H9 (cell line): ENCODE measurements around the gene FHIT. TPM values are rescaled to one million over a fixed set of nuclear protein-coding genes. Genes with fewer than 3 reads are reported as not detected.

ENCODE experiments used
- DNase-seq: peaks from one replicate; pipeline ENCODE4 v3.0.0-alpha.2; 2017
- H2AFZ ChIP-seq: one replicate; pipeline ENCODE4 v1.6.1; 2013; ENCODE audit warnings: mild to moderate bottlenecking, low read length, control low read depth, moderate library complexity
- H2AK5ac ChIP-seq: 2 replicates; pipeline ENCODE4 v1.6.1; 2013; ENCODE audit warnings: low read length, control low read depth, mixed read lengths; ENCODE audit not compliant: insufficient read length
- H2BK120ac ChIP-seq: one replicate; pipeline ENCODE4 v1.6.1; 2013; ENCODE audit warnings: low read depth, mild to moderate bottlenecking, low read length, control low read depth, inconsistent platforms; ENCODE audit not compliant: poor library complexity, severe bottlenecking
- H2BK12ac ChIP-seq: 2 replicates; pipeline ENCODE4 v1.6.1; 2013; ENCODE audit warnings: low read length, control low read depth, mixed read lengths, low read depth; ENCODE audit not compliant: insufficient read length
- H2BK15ac ChIP-seq: 2 replicates; pipeline ENCODE4 v1.6.1; 2013; ENCODE audit warnings: low read depth, low read length, control low read depth
- H2BK20ac ChIP-seq: one replicate; pipeline ENCODE4 v1.6.1; 2013; ENCODE audit warnings: low read depth, mild to moderate bottlenecking, low read length, control low read depth, inconsistent platforms; ENCODE audit not compliant: poor library complexity, severe bottlenecking
- H2BK5ac ChIP-seq: 2 replicates; pipeline ENCODE4 v1.6.1; 2013; ENCODE audit warnings: low read length, control low read depth, mixed read lengths; ENCODE audit not compliant: insufficient read length
- H3K14ac ChIP-seq: 2 replicates; pipeline ENCODE4 v1.6.1; 2013; ENCODE audit warnings: low read length, control low read depth; ENCODE audit not compliant: insufficient read depth
- H3K18ac ChIP-seq: 2 replicates; pipeline ENCODE4 v1.6.1; 2013; ENCODE audit warnings: low read depth, mild to moderate bottlenecking, mixed read lengths, low read length, control low read depth; ENCODE audit not compliant: insufficient read length
- H3K23ac ChIP-seq: 2 replicates; pipeline ENCODE4 v1.6.1; 2013; ENCODE audit warnings: low read length, control low read depth, mixed read lengths, low read depth; ENCODE audit not compliant: insufficient read length
- H3K23me2 ChIP-seq: 2 replicates; pipeline ENCODE4 v1.6.1; 2013; ENCODE audit warnings: low read depth, mild to moderate bottlenecking, mixed read lengths, low read length, control low read depth; ENCODE audit not compliant: insufficient read length, poor library complexity, severe bottlenecking
- H3K27ac ChIP-seq: 2 replicates; pipeline ENCODE4 v1.5.1; 2013; ENCODE audit warnings: low read length, control low read depth, mixed read lengths, low read depth; ENCODE audit not compliant: insufficient read length
- H3K27me3 ChIP-seq: 2 replicates; pipeline ENCODE4 v1.6.1; 2013; ENCODE audit warnings: low read length, control low read depth, inconsistent platforms; ENCODE audit not compliant: insufficient read depth
- H3K4ac ChIP-seq: 2 replicates; pipeline ENCODE4 v1.6.1; 2013; ENCODE audit warnings: low read depth, mild to moderate bottlenecking, control low read depth, inconsistent platforms, low read length, moderate library complexity
- H3K4me1 ChIP-seq: 2 replicates; pipeline ENCODE4 v1.6.1; 2013; ENCODE audit warnings: low read length, control low read depth, inconsistent platforms; ENCODE audit not compliant: insufficient read depth
- H3K4me2 ChIP-seq: 2 replicates; pipeline ENCODE4 v1.6.1; 2013; ENCODE audit warnings: low read length, control low read depth, mixed read lengths; ENCODE audit not compliant: insufficient read length, insufficient read depth
- H3K56ac ChIP-seq: 2 replicates; pipeline ENCODE4 v1.6.1; 2013; ENCODE audit warnings: low read depth, mild to moderate bottlenecking, mixed read lengths, low read length, control low read depth; ENCODE audit not compliant: insufficient read length
- H3K79me1 ChIP-seq: 2 replicates; pipeline ENCODE4 v1.6.1; 2013; ENCODE audit warnings: low read depth, mild to moderate bottlenecking, moderate library complexity, low read length, control low read depth, inconsistent platforms; ENCODE audit not compliant: insufficient read depth, poor library complexity, severe bottlenecking
- H3K79me2 ChIP-seq: 2 replicates; pipeline ENCODE4 v1.6.1; 2013; ENCODE audit warnings: low read length, control low read depth, inconsistent platforms; ENCODE audit not compliant: insufficient read depth
- H3K9ac ChIP-seq: 2 replicates; pipeline ENCODE4 v1.6.1; 2013; ENCODE audit warnings: low read length, control low read depth, mixed read lengths; ENCODE audit not compliant: insufficient read length; ENCODE audit errors: extremely low read depth
- H3K9me3 ChIP-seq: one replicate; pipeline ENCODE4 v1.6.1; 2013; ENCODE audit warnings: low read depth, low read length, inconsistent platforms; ENCODE audit not compliant: control insufficient read depth
- H3T11ph ChIP-seq: one replicate; pipeline ENCODE4 v1.6.1; 2013; ENCODE audit warnings: mild to moderate bottlenecking, low read length, control low read depth, inconsistent platforms
- H4K20me1 ChIP-seq: one replicate; pipeline ENCODE4 v1.6.1; 2013; ENCODE audit not compliant: control insufficient read depth, insufficient read length, insufficient read depth
- H4K5ac ChIP-seq: 2 replicates; pipeline ENCODE4 v1.6.1; 2013; ENCODE audit warnings: low read depth, mild to moderate bottlenecking, mixed read lengths, low read length, control low read depth; ENCODE audit not compliant: insufficient read length
- H4K8ac ChIP-seq: replicated peaks from 2 replicates; pipeline ENCODE4 v1.6.1; 2013; ENCODE audit warnings: low read length, control low read depth, mixed read lengths, low read depth; ENCODE audit not compliant: insufficient read length
- H4K91ac ChIP-seq: 2 replicates; pipeline ENCODE4 v1.6.1; 2013; ENCODE audit warnings: low read depth, mild to moderate bottlenecking, moderate library complexity, mixed read lengths, low read length, control low read depth; ENCODE audit not compliant: insufficient read length
- H3K27ac Mint-ChIP-seq, 3 experiments: 2 replicates in 2 of 3; 3 replicates in 1 of 3; pipeline ENCODE4 v1.8.0; 2020 to 2021; ENCODE audit warnings: mixed read lengths in 3 of 3, mild to moderate bottlenecking in 1 of 3, moderate library complexity in 1 of 3
- H3K27me3 Mint-ChIP-seq: 2 replicates; pipeline ENCODE4 v1.8.0; 2021; ENCODE audit warnings: low read depth, mild to moderate bottlenecking, moderate library complexity, mixed read lengths
- H3K36me3 Mint-ChIP-seq, 3 experiments: 2 replicates in 2 of 3; 3 replicates in 1 of 3; pipeline ENCODE4 v1.8.0; 2020 to 2021; ENCODE audit warnings: low read depth in 3 of 3, mixed read lengths in 3 of 3; ENCODE audit not compliant: insufficient read depth in 1 of 3
- H3K4me1 Mint-ChIP-seq, 2 experiments: 2 replicates each; pipeline ENCODE4 v1.8.0; 2020; ENCODE audit warnings: mixed read lengths in 2 of 2
- H3K4me3 Mint-ChIP-seq, 2 experiments: 2 replicates in 1 of 2; 3 replicates in 1 of 2; pipeline ENCODE4 v1.8.0; 2020 to 2021; ENCODE audit warnings: mild to moderate bottlenecking in 2 of 2, mixed read lengths in 2 of 2, moderate library complexity in 1 of 2
- H3K9me3 Mint-ChIP-seq, 2 experiments: 2 replicates in 1 of 2; 3 replicates in 1 of 2; pipeline ENCODE4 v1.8.0; 2020; ENCODE audit warnings: mild to moderate bottlenecking in 2 of 2, mixed read lengths in 2 of 2, moderate library complexity in 1 of 2
- CTCF ChIP-seq: fragments of 200-600 bp; sonication (generic); conservative IDR thresholded peaks from 3 replicates; pipeline ENCODE4 v1.8.0; 2021; ENCODE audit warnings: antibody characterized with exemption, mild to moderate bottlenecking
- WGBS: extraction: QIAGEN DNeasy Blood & Tissue Kit; methylation state at CpG from one replicate; pipeline ENCODE4 v1.1.7; 2013; ENCODE audit warnings: missing lambda C conversion rate, low lambda C conversion rate, mixed read lengths; ENCODE audit not compliant: insufficient read length; ENCODE audit errors: extremely low coverage; 5-methylcytosine and 5-hydroxymethylcytosine counted together
- total RNA-seq: library from RNA; stranded (reverse); gene quantifications from 2 replicates; pipeline ENCODE4 v1.2.1, GENCODE V29; 2021

Gene FHIT
- total RNA-seq, 1 experiment from 2014 or later: 3.0 TPM

GRCh38 chr3:59850417-59850816 is 1400.8 kb downstream of the FHIT start:
- no peak overlapping the region for H4K91ac ChIP-seq
- H3K23ac ChIP-seq: no peak overlapping the region
- WGBS: no CpG with 5 or more reads among the region's 2 CpGs
- no peak for DNase-seq
- Mint-ChIP-seq H3K27ac (no peak overlapping the region), H3K36me3 (peaks cover 0 to 8% (median 0%) of the 10 kb centered on the region in 3 experiments; a peak in 1 of 7 replicates), H3K9me3 (peaks cover 4 to 9% of the 10 kb centered on the region in 2 experiments; a peak in 1 of 5 replicates), H3K4me1 (no peaks in the 10 kb centered on the region), H3K4me3 (no peak overlapping the region), H3K27me3 (no peaks in the 10 kb centered on the region)
- H2BK12ac ChIP-seq: no peak overlapping the region
- no peak overlapping the region for H3K27ac ChIP-seq
- no peaks in the 10 kb centered on the region for H3K4me1 ChIP-seq
- no peak overlapping the region for H2BK120ac ChIP-seq
- no peak overlapping the region for H2BK20ac ChIP-seq
- no peaks in the 10 kb centered on the region for H3K9me3 ChIP-seq
- no peak for TF ChIP-seq CTCF
- H3K9ac ChIP-seq: no peak overlapping the region
- no peaks in the 10 kb centered on the region for H3K27me3 ChIP-seq
- no peak overlapping the region for H2BK15ac ChIP-seq
- no peak overlapping the region for H3K18ac ChIP-seq
- H3K56ac ChIP-seq: no peak overlapping the region
- no peak overlapping the region for H2AFZ ChIP-seq
- H3K79me1 ChIP-seq: no peaks in the 10 kb centered on the region
- H3K23me2 ChIP-seq: no peaks in the 10 kb centered on the region
- H3K4me2 ChIP-seq: no peak overlapping the region
- H2BK5ac ChIP-seq: no peak overlapping the region
- H2AK5ac ChIP-seq: no peak overlapping the region
- H4K8ac ChIP-seq: no peak overlapping the region
- H3K14ac ChIP-seq: no peak overlapping the region
- H4K20me1 ChIP-seq: no peaks in the 10 kb centered on the region
- H3K4ac ChIP-seq: no peak overlapping the region
- no peak overlapping the region for H3T11ph ChIP-seq
- H3K79me2 ChIP-seq: no peaks in the 10 kb centered on the region
- H4K5ac ChIP-seq: no peak overlapping the region
